HepG2 (cell line): ENCODE data around the gene RUNX3. TPM values are rescaled to one million over a fixed set of nuclear protein-coding genes. Genes with fewer than 3 reads are reported as not detected.

Source experiments
- ATAC-seq: fragments of 200-7000 bp; cut with Tn5 transposase; 3 replicates; pipeline ENCODE4 v1.9.1; 2020; ENCODE audit warnings: mild to moderate bottlenecking, moderate library complexity
- BruUV-seq: library from RNA; stranded (reverse); fragments of 400-500 nt; replicated peaks from 2 replicates; lab custom pipeline; 2021; lab: Mats Ljungman, UMichigan
- CTCF ChIA-PET: fragments of 300-600 bp; formaldehyde crosslinking; extraction: SDS; loops from one replicate; lab custom pipeline; 2021; ENCODE audit warnings: low total read pairs, inconsistent platforms, low intra/inter-chr PET ratio; lab: Yijun Ruan, JAX
- POLR2A ChIA-PET: fragments of 350-600 bp; sonication (Branson Sonifier 250); formaldehyde crosslinking; loops from one replicate; lab custom pipeline; 2020; ENCODE audit warnings: antibody characterized with exemption, inconsistent platforms; lab: Yijun Ruan, JAX
- DNase-seq: peaks from one replicate; pipeline ENCODE4 v3.0.0-alpha.2; 2015; ENCODE audit warnings: low spot score
- FAIRE-seq: peaks from 3 replicates; lab custom pipeline; 2011; peaks lifted over from hg19 to GRCh38; lab: Jason Lieb, UNC
- H2AFZ ChIP-seq: one replicate; pipeline ENCODE4 v1.6.1; 2011; ENCODE audit warnings: low read length, inconsistent platforms
- H3K27ac ChIP-seq: fragments of 300-600 bp; 3 replicates; pipeline ENCODE4 v1.8.0; 2011; ENCODE audit warnings: mixed run types, mild to moderate bottlenecking, mixed read lengths, low read length, inconsistent platforms; ENCODE audit not compliant: insufficient read depth; ENCODE audit errors: extremely low read length
- H3K27me3 ChIP-seq, 2 experiments: fragments of 200-600 bp in 1 of 2; 2 replicates in 1 of 2; 3 replicates in 1 of 2; pipeline versions ENCODE4 v1.6.0 to v1.8.0; 2011; ENCODE audit warnings: low read length in 2 of 2, mild to moderate bottlenecking in 2 of 2, moderate library complexity in 2 of 2, inconsistent platforms in 1 of 2; ENCODE audit not compliant: insufficient read depth in 2 of 2, control insufficient read depth in 1 of 2
- H3K36me3 ChIP-seq, 2 experiments: fragments of 200-600 bp in 1 of 2; replicated peaks in 1 of 2; 2 replicates in 1 of 2; 3 replicates in 1 of 2; pipeline versions ENCODE4 v1.5.1 to v1.8.0; 2011; ENCODE audit warnings: low read length in 2 of 2, inconsistent platforms in 1 of 2; ENCODE audit not compliant: insufficient read depth in 2 of 2, control insufficient read depth in 1 of 2
- H3K4me1 ChIP-seq: 2 replicates; pipeline ENCODE4 v1.5.1; 2012; ENCODE audit warnings: low read length, inconsistent platforms; ENCODE audit not compliant: insufficient read depth
- H3K4me2 ChIP-seq: 2 replicates; pipeline ENCODE4 v1.6.0; 2011; ENCODE audit warnings: low read depth, low read length, inconsistent platforms
- H3K4me3 ChIP-seq, 3 experiments: fragments of 200-600 bp in 1 of 3; sonication (generic), shearing (Covaris generic) in 1 of 3; replicated peaks in 1 of 3; 2 replicates each; pipeline ENCODE4 v1.5.1; 2011 to 2016; ENCODE audit warnings: low read length in 3 of 3, inconsistent platforms in 2 of 3, low read depth in 2 of 3, mild to moderate bottlenecking in 2 of 3, control low read depth in 1 of 3, mixed read lengths in 1 of 3; ENCODE audit not compliant: insufficient read depth in 1 of 3
- H3K79me2 ChIP-seq: one replicate; pipeline ENCODE4 v1.6.1; 2011; ENCODE audit warnings: low read length, inconsistent platforms; ENCODE audit not compliant: insufficient read depth
- H3K9ac ChIP-seq: 2 replicates; pipeline ENCODE4 v1.6.0; 2011; ENCODE audit warnings: mild to moderate bottlenecking, low read depth, low read length, inconsistent platforms; ENCODE audit not compliant: insufficient read depth
- H3K9me3 ChIP-seq: 2 replicates; pipeline ENCODE4 v1.5.1; 2012; ENCODE audit warnings: mild to moderate bottlenecking, low read length
- H4K20me1 ChIP-seq: 2 replicates; pipeline ENCODE4 v1.6.0; 2011; ENCODE audit warnings: inconsistent platforms, mild to moderate bottlenecking, low read length, moderate library complexity; ENCODE audit not compliant: insufficient read depth
- AGO2 ChIP-seq: fragments of 200-400 bp; formaldehyde crosslinking; optimal IDR thresholded peaks from 2 replicates; pipeline ENCODE3; 2017; ENCODE audit warnings: mild to moderate bottlenecking, low read depth, low read length, moderate library complexity
- CREB1 ChIP-seq, 2 experiments: fragments of 450-650 bp in 1 of 2; IDR thresholded peaks; 2 replicates each; pipeline ENCODE4 v1.6.1; 2016 to 2017; ENCODE audit warnings: control low read depth in 1 of 2, mild to moderate bottlenecking in 1 of 2, missing compliant biosample characterization in 1 of 2, missing genetic modification characterization in 1 of 2
- HCFC1 ChIP-seq: fragments of 150-350 bp; IDR thresholded peaks from 2 replicates; pipeline ENCODE4 v1.6.1; 2014; ENCODE audit warnings: low read depth, low read length
- MEIS2 ChIP-seq: sonication (generic); formaldehyde crosslinking; IDR thresholded peaks from 2 replicates; pipeline ENCODE4 v1.9.0; 2021; ENCODE audit warnings: mild to moderate bottlenecking, missing genetic modification reagents
- NR2F1 ChIP-seq, 2 experiments: fragments of 450-650 bp in 1 of 2; formaldehyde crosslinking in 1 of 2; IDR thresholded peaks; 2 replicates each; pipeline versions ENCODE4 v1.5.0 to v1.6.1; 2016 to 2020; ENCODE audit warnings: mild to moderate bottlenecking in 1 of 2, missing compliant biosample characterization in 1 of 2, missing genetic modification reagents in 1 of 2, moderate library complexity in 1 of 2
- NR2F6 ChIP-seq, 2 experiments: IDR thresholded peaks; 2 replicates each; pipeline ENCODE4 v1.6.1; 2016; ENCODE audit warnings: antibody characterized with exemption in 1 of 2, mild to moderate bottlenecking in 1 of 2
- PHF20 ChIP-seq: sonication (generic); formaldehyde crosslinking; IDR thresholded peaks from 2 replicates; pipeline ENCODE4 v1.5.0; 2020; ENCODE audit warnings: mild to moderate bottlenecking, missing genetic modification reagents
- RBM22 ChIP-seq: fragments of 200-400 bp; formaldehyde crosslinking; optimal IDR thresholded peaks from 2 replicates; pipeline ENCODE3; 2017; ENCODE audit warnings: mild to moderate bottlenecking, low read length, moderate library complexity
- ZNF253 ChIP-seq: sonication (generic); formaldehyde crosslinking; IDR thresholded peaks from 2 replicates; pipeline ENCODE4 v1.8.0; 2022; ENCODE audit warnings: mild to moderate bottlenecking, missing genetic modification reagents, borderline replicate concordance
- ZNF260 ChIP-seq: sonication (generic); formaldehyde crosslinking; IDR thresholded peaks from 2 replicates; pipeline ENCODE4 v1.4.0; 2020; ENCODE audit warnings: missing genetic modification reagents, low read depth, mild to moderate bottlenecking, borderline replicate concordance
- ZNF331 ChIP-seq: sonication (generic); formaldehyde crosslinking; IDR thresholded peaks from 2 replicates; pipeline ENCODE4 v1.4.0; 2020; ENCODE audit warnings: missing genetic modification reagents
- ZNF562 ChIP-seq: sonication (generic); formaldehyde crosslinking; IDR thresholded peaks from 2 replicates; pipeline ENCODE4 v1.8.0; 2022; ENCODE audit warnings: missing genetic modification reagents, borderline replicate concordance
- ZNF749 ChIP-seq: sonication (generic); formaldehyde crosslinking; IDR thresholded peaks from 2 replicates; pipeline ENCODE4 v1.8.0; 2022; ENCODE audit warnings: mild to moderate bottlenecking, missing genetic modification reagents, moderate library complexity, borderline replicate concordance
- ZNF775 ChIP-seq: sonication (generic); formaldehyde crosslinking; IDR thresholded peaks from 2 replicates; pipeline ENCODE4 v1.4.0; 2020; ENCODE audit warnings: missing genetic modification reagents, mild to moderate bottlenecking, moderate library complexity, borderline replicate concordance
- ZNF891 ChIP-seq: sonication (generic); formaldehyde crosslinking; IDR thresholded peaks from 2 replicates; pipeline ENCODE4 v1.5.0; 2020; ENCODE audit warnings: mild to moderate bottlenecking, missing genetic modification reagents
- WGBS: methylation state at CpG from one replicate; pipeline ENCODE4 v1.1.6; 2017; ENCODE audit warnings: low lambda C conversion rate; 5-methylcytosine and 5-hydroxymethylcytosine counted together
- in situ Hi-C: cut with HindIII; loops from 2 replicates; pipeline ENCODE4 v1.10.0; 2017; ENCODE audit warnings: low pct_unique_long_range_greater_than_20kb; ENCODE audit not compliant: extremely low pct_ligation_motif_present
- intact Hi-C: fragments of 100-400 bp; cut with micrococcal nuclease; formaldehyde crosslinking; loops from one replicate; pipeline ENCODE4 v1.10.0; 2022; ENCODE audit not compliant: unreplicated experiment
- polyA plus RNA-seq, 8 experiments: library from polyadenylated mRNA; depleted of rRNA in 3 of 8; stranded (reverse) in 7 of 8; unstranded in 1 of 8; fragments of >200 nt; fragmentation: Illumina TruSeq in 4 of 8; extraction: Trizol in 4 of 8; gene quantifications; 2 replicates each; pipeline versions ENCODE4 v1.2.1 to v1.2.3, GENCODE V29; 2011 to 2016; ENCODE audit warnings: low read depth in 4 of 8, missing spikeins in 1 of 8, mixed read lengths in 1 of 8; ENCODE audit not compliant: insufficient read depth in 1 of 8
- total RNA-seq, 5 experiments: library from RNA; depleted of rRNA; stranded (reverse); fragments of >200 nt; fragmentation: Illumina TruSeq; extraction: Trizol; gene quantifications; 2 replicates each; pipeline ENCODE4 v1.2.3, GENCODE V29; 2016; ENCODE audit warnings: low read depth in 1 of 5
- TF ChIP-seq, protein P1 (sequence below): sonication (generic); formaldehyde crosslinking; IDR thresholded peaks from 2 replicates; pipeline ENCODE4 v1.9.0; 2021; ENCODE audit warnings: missing genetic modification reagents, mild to moderate bottlenecking, borderline replicate concordance

RUNX3 gene
- total and polyA plus RNA-seq, 2 of the 13 experiments (the other 11 are each of a cell fraction or from before 2014, with no cell fraction given): 0.04 to 0.22 TPM

DNA sequence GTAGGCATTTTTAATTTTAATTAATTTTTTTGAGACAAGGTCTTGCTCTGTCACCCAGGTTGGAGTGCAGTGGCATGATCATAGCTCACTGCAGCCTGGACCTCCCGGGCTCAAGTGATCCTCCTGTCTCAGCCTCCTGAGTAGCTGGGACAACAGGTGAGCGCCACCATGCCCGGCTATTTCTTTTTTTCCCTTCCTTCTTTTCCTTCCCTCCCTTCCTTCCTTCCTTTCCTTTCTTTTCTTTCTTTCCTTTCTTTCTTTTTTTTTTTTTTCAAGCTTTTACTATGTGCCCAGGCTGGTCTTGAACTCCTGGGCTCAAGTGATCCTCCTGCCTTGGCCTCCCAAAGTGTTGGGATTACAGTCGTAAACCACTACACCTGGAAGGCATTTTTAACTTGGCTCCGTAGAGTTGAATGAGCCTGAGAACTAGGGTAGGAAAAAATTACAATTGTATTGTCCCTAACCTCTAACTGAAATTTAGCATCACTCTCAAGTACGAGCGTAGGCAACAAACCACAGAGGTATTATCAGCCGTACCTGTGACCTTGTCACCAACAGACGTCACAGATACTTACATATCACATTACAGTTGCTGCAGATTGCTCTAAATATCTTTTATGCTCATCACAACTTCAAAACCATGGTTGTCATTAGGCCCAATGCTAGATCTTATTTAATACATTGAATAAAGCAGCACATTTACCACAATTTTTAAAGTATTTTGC, 8.0 kb downstream of the RUNX3 start:
- ChIA-PET POLR2A (no interaction called here), CTCF (no interaction called here)
- Histone ChIP-seq H3K9me3 (no peaks in the 10 kb centered on the region), H3K36me3 (no peaks in the 10 kb centered on the region), H3K4me2 (no peak overlapping the region), H4K20me1 (no peaks in the 10 kb centered on the region), H3K4me1 (peaks cover 5% of the 10 kb centered on the region), H3K27ac (no peak overlapping the region), H3K27me3 (peaks cover 16 to 51% of the 10 kb centered on the region in 2 experiments), H2AFZ (no peak overlapping the region), H3K4me3 (no peak overlapping the region), H3K9ac (no peak overlapping the region), H3K79me2 (no peaks in the 10 kb centered on the region)
- FAIRE-seq: no peak
- no peak for TF ChIP-seq ZNF253 (CRISPR knock-in tag)
- no peak for TF ChIP-seq ZNF260
- no peak for TF ChIP-seq MEIS2 (CRISPR knock-in tag)
- 0 out of 2 replicates have a peak, but pooled peaks have one; percentile 18 for TF ChIP-seq CREB1 (IDR thresholded peaks at IDR 0.05)
- no peak for TF ChIP-seq CREB1 (CRISPR knock-in tag; IDR thresholded peaks at IDR 0.05)
- TF ChIP-seq ZNF775 (CRISPR knock-in tag): no peak
- in situ Hi-C loops (no loop called here), intact Hi-C loops (no loop called here)
- BruUV-seq: no TSS peak
- no peak for DNase-seq
- no peak for ATAC-seq
- WGBS: 62% methylated on average over 9 of the region's 9 CpGs

DNA sequence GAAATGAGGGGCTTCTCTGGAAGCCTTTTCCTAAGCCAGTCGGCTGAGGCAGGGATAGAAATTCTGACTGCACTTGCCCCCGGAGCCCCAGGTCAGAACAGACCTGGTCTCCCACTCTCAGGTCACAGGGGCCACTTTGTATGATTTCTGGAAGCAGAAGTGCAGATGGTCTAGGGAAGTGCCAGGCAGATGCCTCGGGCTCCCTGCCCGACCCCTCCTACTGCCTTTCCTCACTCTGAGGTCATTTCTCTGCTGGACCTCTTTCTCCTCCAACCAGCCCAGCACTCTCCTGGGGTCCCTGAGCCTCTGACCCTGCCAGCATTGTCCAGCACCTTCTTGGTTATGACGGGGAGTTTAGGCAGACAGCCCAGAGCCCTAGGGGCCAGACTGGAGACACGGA, 8.7 kb downstream of the RUNX3 start:
- POLR2A ChIA-PET: no interaction called here
- H3K79me2 ChIP-seq: no peaks in the 10 kb centered on the region
- peaks cover 11 to 44% of the 10 kb centered on the region in 2 experiments for H3K27me3 ChIP-seq
- DNase-seq: no peak
- intact Hi-C loops: no loop called here
- no TSS peak for BruUV-seq
- H3K9me3 ChIP-seq: no peaks in the 10 kb centered on the region
- ATAC-seq: no peak
- H3K4me3 ChIP-seq: no peak overlapping the region
- no peak for FAIRE-seq
- H2AFZ ChIP-seq: no peak overlapping the region
- in situ Hi-C loops: no loop called here
- 23% methylated on average over 3 of the region's 6 CpGs for WGBS
- no peak overlapping the region for H3K27ac ChIP-seq
- no peaks in the 10 kb centered on the region for H4K20me1 ChIP-seq
- CTCF ChIA-PET: no interaction called here
- H3K4me1 ChIP-seq: peaks cover 12% of the 10 kb centered on the region
- H3K36me3 ChIP-seq: no peaks in the 10 kb centered on the region
- no peak overlapping the region for H3K4me2 ChIP-seq
- no peak overlapping the region for H3K9ac ChIP-seq
- TF ChIP-seq HCFC1 (no peak), AGO2 (no peak), NR2F6 (IDR thresholded peaks at IDR 0.05) (no peak), NR2F6 (CRISPR knock-in tag; IDR thresholded peaks at IDR 0.05) (no peak), ZNF749 (CRISPR knock-in tag) (no peak), PHF20 (CRISPR knock-in tag) (no peak), ZNF331 (CRISPR knock-in tag) (no peak), ZNF891 (CRISPR knock-in tag) (no peak), ZNF562 (no peak), RBM22 (no peak), NR2F1 (CRISPR knock-in tag; IDR thresholded peaks at IDR 0.05) (no peak)
- TF ChIP-seq, protein P1, sequence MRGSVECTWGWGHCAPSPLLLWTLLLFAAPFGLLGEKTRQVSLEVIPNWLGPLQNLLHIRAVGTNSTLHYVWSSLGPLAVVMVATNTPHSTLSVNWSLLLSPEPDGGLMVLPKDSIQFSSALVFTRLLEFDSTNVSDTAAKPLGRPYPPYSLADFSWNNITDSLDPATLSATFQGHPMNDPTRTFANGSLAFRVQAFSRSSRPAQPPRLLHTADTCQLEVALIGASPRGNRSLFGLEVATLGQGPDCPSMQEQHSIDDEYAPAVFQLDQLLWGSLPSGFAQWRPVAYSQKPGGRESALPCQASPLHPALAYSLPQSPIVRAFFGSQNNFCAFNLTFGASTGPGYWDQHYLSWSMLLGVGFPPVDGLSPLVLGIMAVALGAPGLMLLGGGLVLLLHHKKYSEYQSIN: no peak
